Muscle of leg (tissue), 11 donors: ENCODE measurements around the gene LRRC74B. TPM values are rescaled to one million over a fixed set of nuclear protein-coding genes. Genes with fewer than 3 reads are reported as not detected.

ENCODE experiments used
- DNase-seq: peaks from one replicate; pipeline ENCODE4 v3.0.0; 2013
- H3K27ac ChIP-seq: one replicate; pipeline ENCODE4 v1.5.1; 2013; ENCODE audit warnings: mild to moderate bottlenecking, low read length, control low read depth
- H3K27me3 ChIP-seq: one replicate; pipeline ENCODE4 v1.6.1; 2013; ENCODE audit warnings: low read length; ENCODE audit not compliant: control insufficient read depth, insufficient read depth
- H3K36me3 ChIP-seq: one replicate; pipeline ENCODE4 v1.6.1; 2013; ENCODE audit warnings: low read length; ENCODE audit not compliant: control insufficient read depth, insufficient read depth
- H3K4me1 ChIP-seq: one replicate; pipeline ENCODE4 v1.6.1; 2013; ENCODE audit warnings: low read length; ENCODE audit not compliant: control insufficient read depth, insufficient read depth
- H3K4me3 ChIP-seq: one replicate; pipeline ENCODE4 v1.5.1; 2013; ENCODE audit warnings: low read length, control low read depth
- H3K9me3 ChIP-seq: replicated peaks from 2 replicates; pipeline ENCODE4 v1.6.1; 2013; ENCODE audit warnings: low read depth, low read length; ENCODE audit not compliant: control insufficient read depth
- WGBS: methylation state at CpG from one replicate; pipeline ENCODE4 v1.1.5; 2013; ENCODE audit warnings: missing lambda C conversion rate; ENCODE audit not compliant: insufficient coverage; 5-methylcytosine and 5-hydroxymethylcytosine counted together
- polyA plus RNA-seq, 8 donors: library from polyadenylated mRNA; unstranded; fragments of 120-200 nt; gene quantifications; one replicate each; pipeline versions ENCODE4 v1.2.1 to v1.2.3, GENCODE V29; 2013; ENCODE audit warnings: inconsistent platforms in 1 of 8, low replicate concordance in 1 of 8; ENCODE audit not compliant: insufficient read length in 8 of 8, insufficient read depth in 1 of 8
- total RNA-seq: library from RNA; stranded (reverse); fragments of 120-200 nt; gene quantifications from one replicate; pipeline ENCODE4 v1.2.4, GENCODE V29; 2013

LRRC74B gene
- total and polyA plus RNA-seq, 9 donors = 0.09 to 0.34 (median 0.15) TPM; not detected in 3

DNA sequence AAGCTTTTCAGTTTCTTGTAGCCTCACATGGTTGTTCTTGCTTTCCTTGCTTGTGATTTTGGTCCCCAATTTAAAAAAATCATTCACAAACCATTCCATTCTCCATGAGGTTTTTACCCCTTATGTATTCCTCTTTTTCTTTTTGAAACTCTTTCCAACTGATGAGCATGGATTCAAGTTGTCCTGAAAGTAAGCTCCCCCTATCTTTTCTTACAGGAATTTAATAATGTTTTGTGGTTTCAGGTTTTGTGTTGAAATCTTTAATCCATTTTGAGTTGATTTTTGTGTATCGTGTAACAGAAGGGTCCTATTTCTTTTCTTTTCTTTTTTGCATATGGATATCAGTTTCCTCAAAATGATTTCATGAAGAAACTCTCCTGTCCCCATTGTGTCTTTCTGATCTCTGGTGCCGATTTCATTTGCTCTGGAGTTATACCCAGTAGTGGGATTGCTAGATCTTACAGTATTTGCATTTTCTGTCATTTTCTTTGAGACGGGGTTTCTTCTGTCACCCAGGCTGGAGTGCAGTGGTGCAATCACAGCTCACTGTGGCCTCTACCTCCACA, 58.5 kb downstream of the LRRC74B start:
- H3K27me3 ChIP-seq = peaks cover 4% of the 10 kb centered on the region
- no peaks in the 10 kb centered on the region for H3K9me3 ChIP-seq
- H3K4me1 ChIP-seq = peaks cover 4% of the 10 kb centered on the region
- H3K27ac ChIP-seq = no peak overlapping the region
- 100% methylated on average over 1 of the region's 3 CpGs for WGBS
- H3K4me3 ChIP-seq = no peak overlapping the region
- H3K36me3 ChIP-seq = no peaks in the 10 kb centered on the region
- no peak for DNase-seq

DNA sequence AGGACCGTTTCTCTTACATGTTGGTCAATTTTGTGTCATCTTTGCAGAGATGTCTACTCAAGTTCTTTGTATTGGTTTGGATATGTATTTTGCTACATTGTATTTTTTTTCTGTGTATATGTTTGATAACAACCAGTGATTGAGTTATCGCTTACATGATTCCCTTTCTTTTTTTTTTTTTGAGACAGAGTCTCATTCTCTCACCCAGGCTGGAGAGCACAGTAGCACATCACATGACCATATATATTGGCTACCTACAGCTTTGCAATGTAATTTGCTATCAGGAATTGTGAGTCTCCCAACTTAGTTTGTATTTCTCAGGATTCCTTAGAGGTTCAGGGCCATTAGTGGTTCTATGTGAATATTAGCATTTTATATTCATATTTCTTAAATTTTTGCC, 59.5 kb downstream of the LRRC74B start:
- no peak overlapping the region for H3K4me3 ChIP-seq
- no peaks in the 10 kb centered on the region for H3K9me3 ChIP-seq
- H3K27me3 ChIP-seq = peaks cover 4% of the 10 kb centered on the region
- WGBS = no CpG with 5 or more reads among the region's 2 CpGs
- no peak overlapping the region for H3K27ac ChIP-seq
- DNase-seq = no peak
- peaks cover 4% of the 10 kb centered on the region for H3K4me1 ChIP-seq
- no peaks in the 10 kb centered on the region for H3K36me3 ChIP-seq

GRCh38 chr22:21106000-21106399, 60.3 kb downstream of the LRRC74B start:
- Histone ChIP-seq H3K9me3 (no peaks in the 10 kb centered on the region), H3K27me3 (peaks cover 4% of the 10 kb centered on the region), H3K4me1 (peaks cover 4% of the 10 kb centered on the region), H3K4me3 (no peak overlapping the region), H3K36me3 (no peaks in the 10 kb centered on the region), H3K27ac (no peak overlapping the region)
- 70% methylated on average over 2 of the region's 5 CpGs for WGBS
- DNase-seq = no peak

DNA sequence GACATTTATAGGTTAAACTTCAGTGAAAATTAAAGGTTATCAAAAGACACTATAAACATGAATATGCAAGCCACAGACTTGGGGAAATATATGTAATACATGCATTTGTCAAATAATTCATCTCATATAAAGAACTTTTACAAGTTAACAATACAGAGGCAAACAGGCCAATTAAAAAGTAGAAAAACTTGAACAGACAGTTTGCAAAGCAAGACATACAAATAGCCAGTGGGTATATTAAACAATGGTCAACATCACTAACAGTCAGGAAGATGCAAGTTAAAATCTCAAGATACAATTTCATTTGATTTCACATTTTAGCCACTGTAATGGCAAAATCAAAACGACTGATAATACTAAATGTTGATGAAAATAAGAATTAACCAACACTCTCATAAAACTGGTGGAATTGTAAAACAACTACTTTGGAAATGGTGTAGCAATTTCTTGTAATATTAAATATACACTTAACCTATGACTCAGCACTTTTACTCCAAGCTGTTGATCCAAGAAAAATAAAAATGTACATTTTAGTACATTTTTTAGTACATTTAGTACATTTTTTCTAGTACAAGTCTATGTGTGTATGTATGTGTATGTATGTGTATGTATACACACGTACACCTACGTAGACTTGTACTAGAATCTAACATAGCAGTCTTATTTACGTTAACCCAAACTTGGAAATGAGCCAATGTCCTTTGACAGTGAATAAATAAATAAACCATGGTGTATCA, 62.8 kb downstream of the LRRC74B start:
- H3K27ac ChIP-seq = no peak overlapping the region
- DNase-seq = no peak
- H3K36me3 ChIP-seq = no peaks in the 10 kb centered on the region
- no peak overlapping the region for H3K4me3 ChIP-seq
- no CpG with 5 or more reads among the region's 4 CpGs for WGBS
- no peaks in the 10 kb centered on the region for H3K9me3 ChIP-seq
- no peaks in the 10 kb centered on the region for H3K4me1 ChIP-seq
- H3K27me3 ChIP-seq = no peaks in the 10 kb centered on the region

Other genes with a start within 250 kb of the LRRC74B start
- gene PI4KA, start 187.1 kb upstream of the LRRC74B start, total RNA-seq = 21.1 TPM
- gene PI4KA, start 187.1 kb upstream of the LRRC74B start, polyA plus RNA-seq = 10 to 100 TPM; 30.7 to 48.1 (median 36.1) TPM
- gene SNAP29, start 186.9 kb upstream of the LRRC74B start, total RNA-seq = 10.9 TPM
- gene SNAP29, start 186.9 kb upstream of the LRRC74B start, polyA plus RNA-seq = 10 to 100 TPM; 19.5 to 26.6 (median 23.0) TPM
- gene CRKL, start 128.5 kb upstream of the LRRC74B start, total RNA-seq = 36.4 TPM
- 10 to 100 TPM; 39.3 to 56.8 (median 46.9) TPM for gene CRKL, start 128.5 kb upstream of the LRRC74B start, polyA plus RNA-seq
- gene AIFM3, start 78.7 kb upstream of the LRRC74B start, total RNA-seq = 0.35 TPM
- gene AIFM3, start 78.7 kb upstream of the LRRC74B start, polyA plus RNA-seq = under 1 TPM in 7 of 8 donors, not detected in 1; 0.14 to 0.66 (median 0.37) TPM
- 34.2 TPM for gene LZTR1, start 63.6 kb upstream of the LRRC74B start, total RNA-seq
- gene LZTR1, start 63.6 kb upstream of the LRRC74B start, polyA plus RNA-seq = 10 to 100 TPM; 27.7 to 42.2 (median 36.2) TPM
- 20.9 TPM for gene THAP7, start 43.8 kb upstream of the LRRC74B start, total RNA-seq
- 10 to 100 TPM; 18.8 to 22.1 (median 19.9) TPM for gene THAP7, start 43.8 kb upstream of the LRRC74B start, polyA plus RNA-seq
- gene P2RX6, start 30.8 kb upstream of the LRRC74B start, total RNA-seq = 19.8 TPM
- gene P2RX6, start 30.8 kb upstream of the LRRC74B start, polyA plus RNA-seq = 10 to 100 TPM; 15.3 to 29.6 (median 22.8) TPM
- 0.13 TPM for gene SLC7A4, start 13.4 kb upstream of the LRRC74B start, total RNA-seq
- gene SLC7A4, start 13.4 kb upstream of the LRRC74B start, polyA plus RNA-seq = 1 to 10 TPM in 2 of 8 donors, under 1 TPM in 6; 0.49 to 2.5 (median 0.93) TPM